Astrocyte of the cerebellum (primary cell): ENCODE data around the gene GAS2L2.
"Not testable (repeated sequence)": the region's sequence is repeated elsewhere in the genome, so short reads cannot be mapped to it uniquely, and the experiment has no call there.

ENCODE experiments used
- DNase-seq: peaks from one replicate; pipeline ENCODE4 v3.0.0-alpha.2; 2011; ENCODE audit warnings: low read depth
- H3K4me3 ChIP-seq: 2 replicates; pipeline ENCODE4 v1.5.1; 2011; ENCODE audit warnings: mild to moderate bottlenecking, low read depth, low read length, moderate library complexity
- CTCF ChIP-seq: IDR thresholded peaks from 2 replicates; pipeline ENCODE4 v1.5.1; 2012; ENCODE audit warnings: low read length, low read depth, moderate library complexity, mild to moderate bottlenecking; ENCODE audit errors: missing control alignments
- in situ Hi-C: cut with HindIII; loops from 2 replicates; pipeline ENCODE4 v1.10.0; 2017; ENCODE audit warnings: low sequenced_read_pairs

GAS2L2 gene

DNA sequence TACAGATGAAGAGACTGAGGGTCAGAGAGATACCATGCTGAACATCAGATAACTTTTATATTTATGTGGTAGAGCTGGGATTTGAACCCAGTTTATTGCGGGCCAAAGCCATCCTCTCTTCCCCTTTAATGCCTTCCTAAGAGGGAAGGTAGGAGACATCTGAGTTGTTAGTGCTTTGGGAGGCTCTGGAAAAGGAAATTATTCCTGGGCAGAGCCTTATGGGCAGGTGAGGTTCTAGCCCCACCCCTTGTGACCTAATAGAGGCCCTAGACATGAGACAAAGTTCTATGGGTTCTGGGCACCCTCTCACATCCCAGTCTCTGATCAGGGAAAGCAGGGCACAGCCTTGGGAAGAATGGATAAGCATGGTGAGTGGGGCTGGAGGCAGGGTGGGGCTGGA, 7.5 kb upstream of the GAS2L2 start, which contains the start of gene C17orf50:
C17orf50 (plus strand) TSS at position 301 of the 400 bp plus-strand sequence; CDS start at position 356, 55 bp downstream.
- H3K4me3 ChIP-seq = no peak within 1 kb of the TSS
- no peak for TF ChIP-seq CTCF
- DNase-seq = no peak
- in situ Hi-C loops = no loop called here

- H3K4me3 ChIP-seq = no peak overlapping the region
- in situ Hi-C loops = no loop called here
- no peak for DNase-seq
- TF ChIP-seq CTCF = no peak
Observed at GRCh38 chr17:35757243-35757642, 4.2 kb upstream of the GAS2L2 start.

DNA sequence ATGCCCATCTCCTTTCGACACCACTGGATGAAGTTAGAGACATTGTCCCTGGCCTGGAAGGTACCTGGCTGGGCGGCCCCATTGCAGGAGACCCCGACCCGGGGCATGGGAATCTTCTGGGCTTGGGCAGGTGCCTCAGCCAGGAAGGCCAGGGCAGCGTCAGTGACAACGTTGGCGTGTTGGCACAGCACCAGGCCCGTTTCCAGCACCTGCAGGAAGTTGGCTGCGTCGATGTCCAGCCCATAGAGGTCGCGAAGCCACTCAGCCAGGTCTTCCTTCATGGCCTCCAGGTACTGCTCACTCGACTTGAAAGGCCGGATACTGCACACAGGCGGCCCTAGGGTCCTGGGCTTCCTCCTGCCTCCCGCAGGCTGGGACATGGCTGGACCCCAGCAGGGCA, 568 bp downstream of the GAS2L2 start:
- no peak for DNase-seq
- TF ChIP-seq CTCF = no peak
- in situ Hi-C loops = no loop called here
- no peak overlapping the region for H3K4me3 ChIP-seq

- in situ Hi-C loops, DNase-seq, H3K4me3 ChIP-seq: not testable (repeated sequence)
Observed at GRCh38 chr17:35751541-35751940, 1.5 kb downstream of the GAS2L2 start.

DNA sequence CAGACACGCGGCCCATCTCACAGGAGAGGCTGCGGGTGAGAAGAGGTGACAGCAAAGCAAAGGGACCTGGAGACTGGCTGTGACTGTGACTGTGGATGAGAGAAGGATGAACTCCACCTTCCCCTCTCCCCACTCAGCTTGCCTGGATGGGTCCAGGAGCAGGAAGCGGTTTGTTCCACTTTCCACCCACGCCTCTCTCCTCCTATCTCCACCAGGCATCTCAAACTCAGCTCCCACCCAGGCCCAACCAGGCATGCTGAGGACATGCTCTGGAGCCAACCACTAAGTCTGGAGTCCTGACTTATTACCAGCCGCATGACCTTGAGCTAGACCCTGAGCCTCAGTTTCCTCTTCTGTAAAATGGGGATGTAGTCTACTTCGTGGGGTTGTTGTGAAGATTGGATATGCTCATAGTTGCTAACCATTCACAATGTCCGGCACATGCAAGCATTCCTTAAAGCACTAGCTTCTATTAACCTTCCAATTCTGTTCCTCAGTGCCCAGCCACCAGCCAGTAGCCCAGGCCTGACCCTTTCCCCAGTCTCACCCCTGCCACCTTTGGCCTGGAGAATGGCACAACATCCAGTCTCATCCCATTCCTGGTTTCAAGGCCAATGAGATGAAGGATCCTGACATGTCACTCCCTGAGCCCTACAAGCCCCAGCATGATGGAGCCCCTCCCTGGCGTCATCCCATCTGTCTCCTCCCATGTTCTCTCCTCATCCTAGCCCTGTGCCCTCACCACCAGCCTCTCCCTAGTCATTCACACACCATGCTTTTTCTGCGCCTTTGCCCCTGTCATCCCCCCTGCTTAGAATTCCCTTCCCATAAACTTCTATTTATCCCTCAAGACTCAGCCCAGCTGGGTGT, 2.3 kb downstream of the GAS2L2 start:
- no peak for TF ChIP-seq CTCF
- no peak for DNase-seq
- no peak overlapping the region for H3K4me3 ChIP-seq
- in situ Hi-C loops = no loop called here

DNA sequence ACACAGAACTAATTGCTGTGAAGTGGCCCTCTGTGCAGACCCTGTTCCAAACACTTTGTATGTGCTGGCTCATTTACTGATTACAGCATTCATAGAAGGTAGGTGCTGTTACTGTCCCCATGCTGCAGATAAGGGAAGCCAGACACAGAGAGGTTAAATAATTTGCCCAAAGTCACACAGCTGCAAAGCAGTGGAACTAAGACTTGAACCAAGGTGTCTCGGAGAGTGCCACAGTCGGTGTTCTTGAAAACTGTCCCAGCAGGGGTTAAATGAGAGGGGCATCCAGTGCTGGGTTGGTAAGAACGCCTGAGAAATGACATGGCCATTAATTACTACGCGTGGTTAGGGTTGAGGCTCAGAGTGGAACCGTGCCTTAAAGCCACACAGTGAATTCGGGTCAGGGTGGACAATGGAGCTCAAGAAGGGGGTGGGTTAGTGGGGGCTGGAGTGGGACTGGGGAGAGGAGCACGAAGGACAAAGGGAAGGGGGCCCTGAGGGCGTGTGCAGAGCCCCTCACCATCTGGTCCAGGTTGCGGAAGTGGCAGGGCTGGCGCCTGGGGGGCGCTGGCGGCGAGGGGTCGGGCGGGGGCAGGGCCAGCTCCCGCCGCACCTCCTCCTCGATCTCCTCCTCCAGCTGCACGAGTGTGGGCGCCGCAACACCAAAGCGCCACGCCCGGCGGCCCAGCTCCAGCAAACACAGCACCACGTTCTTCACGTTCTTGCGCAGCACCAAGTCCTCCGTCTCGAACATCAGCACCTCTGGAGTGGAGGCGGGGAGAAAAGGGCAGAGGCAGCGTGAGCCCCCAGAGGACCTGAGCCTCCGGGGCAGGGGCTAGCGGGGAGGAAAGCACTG, 3.3 kb downstream of the GAS2L2 start:
- in situ Hi-C loops = no loop called here
- H3K4me3 ChIP-seq = no peak overlapping the region
- no peak for TF ChIP-seq CTCF
- DNase-seq = no peak

GRCh38 chr17:35748979-35749378, 4.1 kb downstream of the GAS2L2 start:
- no peak for TF ChIP-seq CTCF
- H3K4me3 ChIP-seq = no peak overlapping the region
- DNase-seq = no peak
- in situ Hi-C loops = no loop called here
